Left ventricle myocardium inferior (tissue), 1 donor: ENCODE data around the gene BPIFB2. TPM values are rescaled to one million over a fixed set of nuclear protein-coding genes. Genes with fewer than 3 reads are reported as not detected.

Experiments used
- DNase-seq: peaks from one replicate; pipeline ENCODE4 v3.0.0-alpha.2; 2020
- H3K27ac ChIP-seq: fragments of 200-600 bp; replicated peaks from 2 replicates; pipeline ENCODE4 v1.8.0; 2021
- H3K27me3 ChIP-seq: fragments of 200-600 bp; 2 replicates; pipeline ENCODE4 v1.8.0; 2021; ENCODE audit warnings: low read depth
- H3K36me3 ChIP-seq: fragments of 200-600 bp; 2 replicates; pipeline ENCODE4 v1.8.0; 2021
- H3K4me1 ChIP-seq: fragments of 200-600 bp; 2 replicates; pipeline ENCODE4 v1.8.0; 2021
- H3K4me3 ChIP-seq: fragments of 200-600 bp; 2 replicates; pipeline ENCODE4 v1.8.0; 2021; ENCODE audit warnings: mild to moderate bottlenecking, moderate library complexity
- H3K9me3 ChIP-seq: fragments of 200-600 bp; replicated peaks from 2 replicates; pipeline ENCODE4 v1.8.0; 2021
- CTCF ChIP-seq: fragments of 200-600 bp; IDR thresholded peaks from 2 replicates; pipeline ENCODE4 v1.8.0; 2021; ENCODE audit warnings: antibody characterized with exemption, mild to moderate bottlenecking, borderline replicate concordance
- intact Hi-C: fragments of 100-400 bp; cut with micrococcal nuclease; formaldehyde crosslinking; loops from one replicate; pipeline ENCODE4 v1.11.0; 2022
- total RNA-seq: library from RNA; stranded (reverse); fragmentation: NEBNext Ultra II Directional; extraction: Animal tissue kit (Norgen Biotek cat#: 25700); gene quantifications from one replicate; pipeline ENCODE4 v1.2.1, GENCODE V29; 2021
- donor health status: DM: no; HTN: yes; CAD: no; lungs with severe emphysema.

Gene BPIFB2
- total RNA-seq, 1 donor from 2014 or later: not detected

DNA sequence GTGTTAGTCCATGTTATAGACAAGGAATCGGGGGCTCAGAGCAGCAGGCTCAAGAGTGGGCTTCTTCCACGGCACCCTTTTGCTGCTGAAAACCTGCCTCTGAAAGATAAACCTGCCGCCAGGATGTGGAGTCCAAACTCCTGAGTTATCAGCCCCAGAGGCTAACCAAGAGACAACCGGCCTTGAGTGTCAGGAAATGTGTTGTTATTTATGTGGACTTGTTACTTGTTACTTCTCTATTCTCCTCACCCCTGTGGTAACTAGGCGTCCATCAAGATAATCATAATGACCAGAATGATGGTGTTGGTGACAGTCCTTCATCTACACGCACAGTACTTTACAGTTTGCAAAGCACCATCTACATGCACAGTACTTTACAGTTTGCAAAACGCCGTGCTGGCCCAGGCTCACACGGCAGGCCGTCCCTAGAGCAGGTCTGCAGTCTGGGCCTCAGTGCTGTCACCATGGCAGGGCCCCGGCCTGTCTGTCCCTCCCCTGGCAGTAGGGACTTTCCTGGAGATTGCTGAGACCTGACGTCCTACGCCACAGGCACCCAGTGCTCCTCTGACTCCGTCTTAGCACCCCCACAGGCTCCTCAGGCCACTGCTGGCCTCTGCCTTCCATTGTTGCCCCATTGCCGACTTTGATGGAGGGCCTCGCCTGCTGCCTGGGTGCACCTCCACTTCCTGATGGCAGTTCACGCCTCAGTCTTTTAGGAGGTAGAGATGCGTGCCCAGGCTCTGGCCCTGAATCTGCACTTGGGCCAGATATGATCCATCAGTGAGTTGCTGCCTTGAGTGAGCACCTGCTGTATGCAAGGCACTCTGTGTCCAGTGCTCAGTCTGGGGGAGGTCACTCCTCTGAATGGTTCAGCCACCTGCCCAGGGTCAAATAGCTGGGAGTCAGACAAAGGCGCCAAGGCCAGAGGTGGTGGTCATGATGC lies 62.9 kb downstream of the BPIFB2 start:
- no peak for DNase-seq
- intact Hi-C loops: no loop called here
- H3K27me3 ChIP-seq: peaks cover 38% of the 10 kb centered on the region

DNA sequence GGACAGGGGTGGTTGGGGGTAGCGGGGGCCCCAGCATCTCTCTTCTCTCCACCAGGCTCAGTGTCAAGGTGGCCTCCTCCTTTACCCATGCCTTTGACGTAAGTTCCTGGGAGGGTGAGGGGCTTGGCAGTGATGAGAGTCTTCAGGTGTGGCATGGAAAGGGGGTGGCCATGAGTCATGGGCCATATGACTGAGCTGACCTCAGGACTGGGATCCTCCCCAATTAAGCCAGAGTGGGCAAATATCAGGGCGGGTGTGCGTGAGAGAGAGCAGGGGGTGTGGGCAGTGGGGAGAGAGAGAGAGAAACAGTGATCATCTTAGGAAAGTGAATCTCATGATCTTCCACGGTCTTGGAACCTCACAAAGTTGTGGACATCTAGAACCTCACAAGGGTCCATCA lies 63.7 kb downstream of the BPIFB2 start:
- Histone ChIP-seq H3K4me3 (no peak overlapping the region), H3K27ac (no peak overlapping the region), H3K4me1 (no peaks in the 10 kb centered on the region), H3K27me3 (peaks cover 46% of the 10 kb centered on the region), H3K36me3 (no peaks in the 10 kb centered on the region), H3K9me3 (no peaks in the 10 kb centered on the region)
- TF ChIP-seq CTCF: no peak
- DNase-seq: no peak
- intact Hi-C loops: no loop called here

More for the DNA sequence above, 62.9 kb downstream of the BPIFB2 start:
- H3K36me3 ChIP-seq: no peaks in the 10 kb centered on the region
- no peaks in the 10 kb centered on the region for H3K9me3 ChIP-seq
- no peak overlapping the region for H3K27ac ChIP-seq
- no peak overlapping the region for H3K4me3 ChIP-seq
- no peaks in the 10 kb centered on the region for H3K4me1 ChIP-seq
- TF ChIP-seq CTCF: no peak

GRCh38 chr20:33072362-33072761 lies 64.9 kb downstream of the BPIFB2 start:
- no peaks in the 10 kb centered on the region for H3K9me3 ChIP-seq
- H3K27me3 ChIP-seq: peaks cover 57% of the 10 kb centered on the region
- DNase-seq: no peak
- H3K27ac ChIP-seq: no peak overlapping the region
- no peaks in the 10 kb centered on the region for H3K4me1 ChIP-seq
- TF ChIP-seq CTCF: no peak
- no peak overlapping the region for H3K4me3 ChIP-seq
- intact Hi-C loops: no loop called here
- H3K36me3 ChIP-seq: no peaks in the 10 kb centered on the region

DNA sequence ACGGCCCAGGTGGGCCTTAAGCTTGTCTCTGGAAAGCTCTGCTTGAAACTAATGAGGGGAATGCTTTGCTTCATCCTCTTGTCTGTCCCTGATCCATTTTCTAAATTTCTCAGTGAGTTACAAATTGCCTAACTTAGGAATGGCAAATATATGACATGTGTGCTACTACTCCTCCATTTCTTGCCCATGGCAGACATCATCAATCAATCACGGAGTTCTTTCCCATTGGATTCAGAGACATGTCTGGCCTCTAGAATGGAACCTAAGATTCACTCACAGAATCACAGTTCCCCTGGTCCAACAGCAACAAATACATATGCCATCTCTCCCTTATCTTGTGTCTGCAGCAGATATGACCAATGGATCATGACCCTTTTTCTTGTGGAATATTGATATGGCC lies 65.3 kb downstream of the BPIFB2 start:
- intact Hi-C loops: no loop called here
- no peaks in the 10 kb centered on the region for H3K36me3 ChIP-seq
- TF ChIP-seq CTCF: no peak
- no peak overlapping the region for H3K4me3 ChIP-seq
- no peak for DNase-seq
- H3K27me3 ChIP-seq: peaks cover 60% of the 10 kb centered on the region
- no peaks in the 10 kb centered on the region for H3K9me3 ChIP-seq
- no peaks in the 10 kb centered on the region for H3K4me1 ChIP-seq
- H3K27ac ChIP-seq: no peak overlapping the region

Other genes with a start within 250 kb of the BPIFB2 start
- gene DNMT3B, start 245.3 kb upstream of the BPIFB2 start, total RNA-seq: 0.49 TPM
- 58.4 TPM for gene MAPRE1, start 187.8 kb upstream of the BPIFB2 start, total RNA-seq
- gene EFCAB8, start 148.8 kb upstream of the BPIFB2 start, total RNA-seq: not detected
- not detected for gene SUN5, start 3.3 kb upstream of the BPIFB2 start, total RNA-seq
- gene BPIFB6, start 23.9 kb downstream of the BPIFB2 start, total RNA-seq: not detected
- not detected for gene BPIFB3, start 46.2 kb downstream of the BPIFB2 start, total RNA-seq
- not detected for gene BPIFB4, start 71.9 kb downstream of the BPIFB2 start, total RNA-seq
- not detected for gene BPIFA2, start 160.5 kb downstream of the BPIFB2 start, total RNA-seq
- gene BPIFA3, start 209.6 kb downstream of the BPIFB2 start, total RNA-seq: not detected
- gene BPIFA1, start 228.3 kb downstream of the BPIFB2 start, total RNA-seq: not detected